LNCaP clone FGC (cell line): ENCODE data around the gene VPS11.

Experiments used
- DNase-seq: peaks from one replicate; pipeline ENCODE4 v3.0.0-alpha.2; 2011; ENCODE audit warnings: low read depth
- H3K4me3 ChIP-seq: 2 replicates; pipeline ENCODE4 v1.5.1; 2011; ENCODE audit warnings: mild to moderate bottlenecking, low read depth, low read length, control low read depth
- TF ChIP-seq, protein P1 (sequence below): IDR thresholded peaks from 2 replicates; pipeline ENCODE4 v1.5.1; 2012; ENCODE audit warnings: mild to moderate bottlenecking; ENCODE audit not compliant: control insufficient read depth, insufficient read depth; ENCODE audit errors: extremely low read depth

The VPS11 gene

DNA sequence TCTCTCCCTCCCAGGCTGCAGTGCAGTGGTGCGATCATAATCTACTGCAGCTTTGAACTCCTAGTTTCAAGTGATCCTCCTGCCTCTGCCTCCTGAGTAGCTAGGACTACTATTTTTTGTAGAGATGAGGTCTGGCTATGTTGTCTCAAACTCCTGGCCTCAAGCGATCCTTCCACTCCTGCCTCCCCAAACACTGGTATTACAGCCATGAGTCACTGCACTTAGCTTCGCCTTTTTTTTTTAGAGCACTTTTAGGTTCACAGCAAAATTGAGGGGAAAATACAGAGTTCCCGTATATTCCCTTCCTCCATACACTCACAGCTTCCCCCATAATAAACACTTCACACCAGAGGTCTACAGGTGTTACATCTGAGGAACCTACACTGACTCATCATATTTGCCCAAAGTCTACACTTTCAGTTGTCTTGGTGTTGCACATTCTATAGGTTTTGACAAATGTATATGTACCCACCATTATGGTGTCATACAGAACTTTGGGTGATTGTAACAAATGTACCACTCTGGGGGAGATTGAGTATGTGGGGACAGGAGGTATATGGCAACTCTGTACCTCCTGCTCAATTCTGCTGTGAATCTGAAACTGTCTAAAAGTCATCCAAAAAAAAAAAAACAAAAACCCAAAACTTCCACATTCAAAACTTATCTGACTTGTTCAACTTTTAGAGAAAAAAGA is 25.6 kb upstream of the VPS11 start:
- TF ChIP-seq, protein P1, sequence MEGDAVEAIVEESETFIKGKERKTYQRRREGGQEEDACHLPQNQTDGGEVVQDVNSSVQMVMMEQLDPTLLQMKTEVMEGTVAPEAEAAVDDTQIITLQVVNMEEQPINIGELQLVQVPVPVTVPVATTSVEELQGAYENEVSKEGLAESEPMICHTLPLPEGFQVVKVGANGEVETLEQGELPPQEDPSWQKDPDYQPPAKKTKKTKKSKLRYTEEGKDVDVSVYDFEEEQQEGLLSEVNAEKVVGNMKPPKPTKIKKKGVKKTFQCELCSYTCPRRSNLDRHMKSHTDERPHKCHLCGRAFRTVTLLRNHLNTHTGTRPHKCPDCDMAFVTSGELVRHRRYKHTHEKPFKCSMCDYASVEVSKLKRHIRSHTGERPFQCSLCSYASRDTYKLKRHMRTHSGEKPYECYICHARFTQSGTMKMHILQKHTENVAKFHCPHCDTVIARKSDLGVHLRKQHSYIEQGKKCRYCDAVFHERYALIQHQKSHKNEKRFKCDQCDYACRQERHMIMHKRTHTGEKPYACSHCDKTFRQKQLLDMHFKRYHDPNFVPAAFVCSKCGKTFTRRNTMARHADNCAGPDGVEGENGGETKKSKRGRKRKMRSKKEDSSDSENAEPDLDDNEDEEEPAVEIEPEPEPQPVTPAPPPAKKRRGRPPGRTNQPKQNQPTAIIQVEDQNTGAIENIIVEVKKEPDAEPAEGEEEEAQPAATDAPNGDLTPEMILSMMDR = no peak
- no peak for DNase-seq
- H3K4me3 ChIP-seq = no peak overlapping the region

DNA sequence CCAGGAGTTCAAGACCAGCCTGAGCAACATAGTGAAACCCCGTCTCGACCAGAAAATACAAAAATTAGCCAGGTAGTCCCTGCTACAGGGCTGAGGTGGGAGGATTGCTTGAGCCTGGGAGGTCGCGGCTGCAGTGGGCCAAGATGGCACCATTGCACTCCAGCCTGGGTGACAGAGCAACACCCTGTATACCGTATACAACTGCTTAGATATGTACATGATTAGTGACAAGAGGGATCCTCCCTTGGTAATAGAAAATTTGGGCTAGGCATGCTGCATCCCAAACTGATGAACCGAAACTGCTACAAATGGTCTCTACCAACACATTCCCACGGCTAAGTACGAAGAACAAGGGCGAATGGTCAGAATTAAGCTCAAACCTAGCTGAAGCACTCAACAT is 24.7 kb upstream of the VPS11 start:
- TF ChIP-seq, protein P1 = no peak
- DNase-seq = no peak

DNA sequence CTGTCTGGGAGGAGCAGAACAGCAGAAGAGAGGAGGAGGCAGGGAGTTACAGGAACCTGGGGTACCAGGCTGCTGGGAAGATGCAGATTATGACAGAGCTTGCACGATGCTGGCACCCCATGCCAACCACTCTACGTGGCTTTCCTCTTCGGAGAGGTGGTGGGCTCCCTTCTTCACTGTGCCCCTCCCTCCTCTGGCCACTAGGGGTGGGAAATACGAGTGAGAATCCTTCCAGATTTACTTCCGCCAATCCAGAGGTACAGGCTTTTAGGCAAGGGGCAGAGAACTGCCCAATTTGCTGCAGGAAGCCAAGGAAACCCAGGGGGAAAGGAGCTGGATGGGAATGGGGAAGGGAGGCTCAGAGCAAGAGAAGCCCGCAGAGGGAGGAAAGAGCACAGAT is 22.9 kb upstream of the VPS11 start:
- DNase-seq = no peak
- TF ChIP-seq, protein P1 = peak; percentile 17; the same call in 1 of the 2 replicates
- H3K4me3 ChIP-seq = no peak overlapping the region

More for the DNA sequence above, 24.7 kb upstream of the VPS11 start:
- no peak overlapping the region for H3K4me3 ChIP-seq

DNA sequence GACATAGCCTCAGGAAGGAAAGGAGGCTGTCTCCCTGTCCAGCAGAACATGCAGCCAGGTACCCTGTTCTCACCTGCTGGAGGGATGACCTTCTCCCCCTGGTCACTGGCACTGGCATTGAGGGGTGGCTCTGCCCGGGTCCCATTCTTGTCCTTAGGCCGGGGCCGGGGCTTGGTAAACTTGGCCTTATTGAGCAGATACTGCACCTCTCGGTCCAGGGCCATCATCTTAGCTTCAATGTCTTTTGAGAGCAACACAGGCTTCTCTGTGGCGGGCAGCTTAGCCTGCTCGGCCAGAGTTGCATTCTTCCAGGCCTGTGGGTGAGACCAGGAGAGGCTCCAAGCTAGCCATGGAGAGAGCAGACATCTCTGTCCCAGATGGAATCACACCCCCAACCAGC is 21.1 kb upstream of the VPS11 start:
- no peak for DNase-seq
- no peak overlapping the region for H3K4me3 ChIP-seq
- TF ChIP-seq, protein P1 = no peak

DNA sequence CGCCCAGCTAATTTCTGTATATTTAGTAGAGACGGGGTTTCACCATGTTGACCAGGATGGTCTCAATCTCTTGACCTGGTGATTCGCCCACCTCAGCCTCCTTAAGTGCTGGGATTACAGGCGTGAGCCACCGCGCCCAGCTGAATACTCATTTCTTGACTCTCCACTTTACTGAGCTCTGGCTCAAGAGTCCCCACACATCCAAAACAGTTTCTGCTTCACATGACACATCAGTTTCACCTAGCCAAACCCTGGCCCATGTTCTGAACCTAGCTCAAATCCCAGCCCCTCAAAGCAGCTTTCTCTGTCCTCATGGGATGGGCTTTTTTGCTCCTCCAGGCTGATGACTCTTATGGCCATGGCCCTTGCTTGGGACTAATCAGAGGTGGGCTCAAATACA is 20.4 kb upstream of the VPS11 start:
- no peak for DNase-seq
- no peak overlapping the region for H3K4me3 ChIP-seq
- TF ChIP-seq, protein P1 = no peak

DNA sequence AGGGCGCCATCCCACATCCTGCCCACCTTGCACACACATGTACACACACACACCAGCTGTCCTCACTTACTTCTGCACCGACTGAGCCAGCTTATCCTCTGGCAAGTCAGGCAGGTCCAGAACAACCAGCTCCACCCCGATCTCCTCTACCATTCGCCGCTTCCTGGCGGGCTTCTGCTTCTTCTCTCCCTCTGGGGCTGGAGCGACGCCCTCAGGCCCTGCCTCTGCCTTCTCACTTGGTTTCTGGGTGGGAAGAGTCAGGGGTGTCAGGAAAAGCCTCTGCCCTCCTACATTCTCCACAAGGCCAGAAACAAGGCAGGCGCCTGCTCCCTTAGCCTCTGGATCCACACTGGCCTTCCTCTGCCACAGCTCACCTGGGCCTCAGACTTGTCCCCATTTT is 19.0 kb upstream of the VPS11 start:
- TF ChIP-seq, protein P1 = no peak
- no peak overlapping the region for H3K4me3 ChIP-seq
- no peak for DNase-seq

DNA sequence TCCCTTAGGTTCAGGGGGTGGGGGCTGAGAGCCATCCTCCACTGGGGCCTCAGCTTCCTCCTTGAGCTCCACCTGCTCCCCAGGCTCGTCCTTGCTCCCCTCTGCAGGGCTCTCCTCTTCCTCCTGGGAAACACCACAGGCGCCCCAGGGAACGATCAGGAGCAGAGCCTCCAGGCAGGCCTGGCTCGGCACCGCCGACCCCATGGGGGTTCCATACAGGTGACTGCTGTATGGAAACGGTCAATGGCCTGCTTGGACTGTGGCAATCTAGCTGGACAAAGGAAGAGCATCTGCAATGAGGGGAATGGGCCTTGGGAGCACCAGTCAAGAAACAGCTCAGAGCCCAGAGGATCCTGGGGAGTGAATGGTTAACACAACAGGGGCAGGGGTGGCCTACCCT is 18.5 kb upstream of the VPS11 start:
- no peak for DNase-seq
- TF ChIP-seq, protein P1 = no peak
- H3K4me3 ChIP-seq = no peak overlapping the region
